Mammary epithelial cell (primary cell): ENCODE measurements around the gene FAHD2B.
A peak's percentile ranks its signal among the peaks of the same experiment; 100 is the strongest.
"Not testable (repeated sequence)": the region's sequence is repeated elsewhere in the genome, so short reads cannot be mapped to it uniquely, and the experiment has no call there.

Experiments
- EZH2 ChIP-seq: IDR thresholded peaks from 2 replicates; pipeline ENCODE4 v1.6.1; 2012; ENCODE audit warnings: low read length, inconsistent platforms, borderline replicate concordance
- TF ChIP-seq, protein P1 (sequence below), 2 donors: IDR thresholded peaks in 1 of 2; conservative IDR thresholded peaks in 1 of 2; 2 replicates each; pipeline ENCODE4 v1.5.1; 2011 to 2012; ENCODE audit warnings: inconsistent platforms in 2 of 2, low read length in 2 of 2, mild to moderate bottlenecking in 2 of 2, control low read depth in 1 of 2, low read depth in 1 of 2; ENCODE audit not compliant: insufficient read depth in 1 of 2; ENCODE audit errors: extremely low read depth in 1 of 2

DNA sequence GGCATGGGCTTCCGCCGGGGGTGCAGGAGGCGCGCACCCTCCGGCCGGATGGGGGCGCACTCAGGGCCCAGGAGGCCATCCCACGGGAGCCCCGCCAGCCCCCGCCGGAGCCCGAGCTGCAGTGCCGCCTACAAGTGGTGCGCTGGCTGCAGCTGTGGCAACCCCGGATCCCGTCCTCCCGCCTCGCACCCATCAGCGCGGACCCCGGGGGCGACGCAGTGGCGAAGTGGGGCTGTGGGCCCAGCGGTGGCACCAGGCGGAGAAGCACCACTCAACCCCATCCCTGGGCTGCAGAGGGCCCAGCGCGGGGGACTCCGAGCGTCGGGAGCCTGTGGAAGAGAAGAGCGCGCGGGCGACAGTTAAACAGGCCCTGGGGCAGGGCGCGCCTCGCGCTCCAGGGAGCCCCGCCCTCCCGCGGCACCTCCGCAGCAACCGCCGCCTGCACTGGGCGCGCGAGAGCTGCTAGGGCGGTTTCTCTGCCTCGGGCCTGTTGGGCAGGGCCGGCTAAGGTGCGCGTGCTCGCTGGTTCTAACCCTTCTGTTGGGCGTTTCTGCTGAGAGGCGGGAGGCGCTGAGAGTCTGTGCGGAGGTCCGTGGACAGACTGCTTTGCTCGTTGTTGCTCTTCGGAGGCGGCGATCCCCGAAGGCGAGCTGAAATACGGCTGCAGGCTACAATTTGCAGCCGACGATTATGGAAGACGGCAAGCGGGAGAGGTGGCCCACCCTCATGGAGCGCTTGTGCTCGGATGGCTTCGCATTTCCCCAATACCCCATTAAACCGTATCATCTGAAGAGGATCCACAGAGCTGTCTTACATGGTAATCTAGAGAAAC, 18.6 kb upstream of the FAHD2B start, which contains the start of gene ANKRD36:
- TF ChIP-seq EZH2 = not testable (repeated sequence)
- TF ChIP-seq, protein P1, sequence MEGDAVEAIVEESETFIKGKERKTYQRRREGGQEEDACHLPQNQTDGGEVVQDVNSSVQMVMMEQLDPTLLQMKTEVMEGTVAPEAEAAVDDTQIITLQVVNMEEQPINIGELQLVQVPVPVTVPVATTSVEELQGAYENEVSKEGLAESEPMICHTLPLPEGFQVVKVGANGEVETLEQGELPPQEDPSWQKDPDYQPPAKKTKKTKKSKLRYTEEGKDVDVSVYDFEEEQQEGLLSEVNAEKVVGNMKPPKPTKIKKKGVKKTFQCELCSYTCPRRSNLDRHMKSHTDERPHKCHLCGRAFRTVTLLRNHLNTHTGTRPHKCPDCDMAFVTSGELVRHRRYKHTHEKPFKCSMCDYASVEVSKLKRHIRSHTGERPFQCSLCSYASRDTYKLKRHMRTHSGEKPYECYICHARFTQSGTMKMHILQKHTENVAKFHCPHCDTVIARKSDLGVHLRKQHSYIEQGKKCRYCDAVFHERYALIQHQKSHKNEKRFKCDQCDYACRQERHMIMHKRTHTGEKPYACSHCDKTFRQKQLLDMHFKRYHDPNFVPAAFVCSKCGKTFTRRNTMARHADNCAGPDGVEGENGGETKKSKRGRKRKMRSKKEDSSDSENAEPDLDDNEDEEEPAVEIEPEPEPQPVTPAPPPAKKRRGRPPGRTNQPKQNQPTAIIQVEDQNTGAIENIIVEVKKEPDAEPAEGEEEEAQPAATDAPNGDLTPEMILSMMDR (conservative IDR thresholded peaks at IDR 0.05 in 1 of 2, IDR thresholded peaks at IDR 0.05 in 1 of 2; ENCODE audit: extremely low read depth in 1 of 2, insufficient read depth in 1 of 2, low read depth in 1 of 2, low read length in 2 of 2) = peak in 1 of 2 donors; percentile 54
